Measurements from ENCODE around the gene MYEF2. TPM values are rescaled to one million over a fixed set of nuclear protein-coding genes. Genes with fewer than 3 reads are reported as not detected.

The MYEF2 gene
- total and polyA plus RNA-seq, 12 donors: 3.8 to 18.6 (median 12.5) TPM

DNA sequence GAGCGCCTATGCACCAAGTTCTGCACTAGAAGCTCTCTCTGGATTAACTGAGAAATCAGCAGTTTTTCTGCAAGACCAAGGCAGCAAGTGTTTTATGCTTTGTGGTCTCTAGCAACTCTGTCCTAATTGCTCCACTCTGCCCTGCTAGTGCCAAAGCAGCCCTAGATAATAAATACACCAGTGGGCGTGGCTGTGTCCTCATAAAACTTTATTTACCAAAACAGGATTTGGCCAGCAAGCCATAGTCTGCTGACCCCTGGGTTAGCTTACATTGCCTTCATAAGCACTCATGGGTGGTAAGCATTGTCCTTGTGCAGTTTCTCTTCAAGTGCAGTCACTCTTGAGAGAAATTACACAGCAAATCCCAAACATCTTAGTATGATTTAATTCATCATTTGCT, 88.0 kb downstream of the MYEF2 start:
- 80 to 82% methylated on average over 2 of the region's 2 CpGs for WGBS, 2 donors
- TF ChIP-seq, protein P1, sequence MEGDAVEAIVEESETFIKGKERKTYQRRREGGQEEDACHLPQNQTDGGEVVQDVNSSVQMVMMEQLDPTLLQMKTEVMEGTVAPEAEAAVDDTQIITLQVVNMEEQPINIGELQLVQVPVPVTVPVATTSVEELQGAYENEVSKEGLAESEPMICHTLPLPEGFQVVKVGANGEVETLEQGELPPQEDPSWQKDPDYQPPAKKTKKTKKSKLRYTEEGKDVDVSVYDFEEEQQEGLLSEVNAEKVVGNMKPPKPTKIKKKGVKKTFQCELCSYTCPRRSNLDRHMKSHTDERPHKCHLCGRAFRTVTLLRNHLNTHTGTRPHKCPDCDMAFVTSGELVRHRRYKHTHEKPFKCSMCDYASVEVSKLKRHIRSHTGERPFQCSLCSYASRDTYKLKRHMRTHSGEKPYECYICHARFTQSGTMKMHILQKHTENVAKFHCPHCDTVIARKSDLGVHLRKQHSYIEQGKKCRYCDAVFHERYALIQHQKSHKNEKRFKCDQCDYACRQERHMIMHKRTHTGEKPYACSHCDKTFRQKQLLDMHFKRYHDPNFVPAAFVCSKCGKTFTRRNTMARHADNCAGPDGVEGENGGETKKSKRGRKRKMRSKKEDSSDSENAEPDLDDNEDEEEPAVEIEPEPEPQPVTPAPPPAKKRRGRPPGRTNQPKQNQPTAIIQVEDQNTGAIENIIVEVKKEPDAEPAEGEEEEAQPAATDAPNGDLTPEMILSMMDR (IDR thresholded peaks at IDR 0.05): no peak
- ATAC-seq: no peak

DNA sequence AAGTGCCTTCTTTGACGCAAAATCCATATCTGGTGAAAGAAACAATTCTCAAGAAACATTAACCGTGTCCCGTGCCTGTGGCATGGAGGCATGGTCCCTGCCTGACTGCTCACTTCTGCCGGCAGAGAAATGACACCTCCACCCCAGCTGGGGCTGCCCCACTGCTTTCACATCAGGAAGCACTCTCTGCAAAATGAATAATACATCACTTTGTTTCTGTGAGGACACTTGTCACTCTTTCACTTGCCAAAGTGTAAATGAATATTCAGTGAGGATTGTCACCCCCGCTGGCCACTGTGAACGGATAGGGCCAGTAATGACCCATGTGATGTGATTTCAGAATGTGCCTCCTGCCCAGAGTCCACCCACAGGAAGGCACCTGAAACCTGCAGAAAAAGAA, 88.4 kb downstream of the MYEF2 start:
- no peak for DNase-seq
- Histone ChIP-seq H3K4me3 (no peak overlapping the region), H3K4me1 (no peaks in the 10 kb centered on the region), H3K9me3 (no peaks in the 10 kb centered on the region), H3K27ac (no peak overlapping the region), H3K27me3 (peaks cover 0 to 27% (median 13%) of the 10 kb centered on the region in 7 donors), H3K36me3 (no peaks in the 10 kb centered on the region)
- TF ChIP-seq, protein P1 (IDR thresholded peaks at IDR 0.05): no peak
- intact Hi-C loops (cut with DNase I): loop anchor here in 1 of 10 donors (10.0 kb wide), 1 partner anchor 895 kb away; no protein-coding TSS in a partner anchor
- 52 to 61% methylated on average over 6 of the region's 6 CpGs for WGBS, 2 donors
- ATAC-seq: no peak

More for the DNA sequence above, 88.0 kb downstream of the MYEF2 start:
- Histone ChIP-seq H3K9me3 (no peaks in the 10 kb centered on the region), H3K4me3 (no peak overlapping the region), H3K27me3 (peaks cover 0 to 27% (median 13%) of the 10 kb centered on the region in 7 donors), H3K27ac (no peak overlapping the region), H3K36me3 (no peaks in the 10 kb centered on the region), H3K4me1 (no peaks in the 10 kb centered on the region)
- no peak for DNase-seq
- intact Hi-C loops (cut with DNase I): no loop called here

DNA sequence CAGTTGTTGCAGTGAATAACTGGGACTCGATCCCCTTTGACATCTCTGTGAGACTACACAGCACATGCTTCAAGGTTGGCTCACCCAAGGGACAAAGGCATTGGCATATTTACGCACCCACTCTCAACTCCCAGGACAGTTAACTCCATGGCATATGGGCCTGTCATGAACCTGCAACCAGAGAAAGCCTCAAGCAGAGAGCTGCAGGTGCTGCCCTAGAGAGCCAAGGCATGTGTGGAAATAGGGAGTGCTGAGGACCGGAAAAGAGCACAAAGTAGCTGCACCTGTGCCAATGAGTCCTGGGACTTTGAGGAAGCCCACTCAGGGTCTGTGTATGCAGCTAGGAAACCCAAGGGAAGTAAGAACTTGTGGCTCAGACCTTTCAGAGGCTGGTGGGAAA, 90.3 kb downstream of the MYEF2 start:
- DNase-seq (no peak), ATAC-seq (no peak)
- 79 to 84% methylated on average over 3 of the region's 3 CpGs for WGBS, 2 donors
- TF ChIP-seq, protein P1 (IDR thresholded peaks at IDR 0.05): no peak
- H3K9me3 ChIP-seq: no peaks in the 10 kb centered on the region
- no peak overlapping the region for H3K27ac ChIP-seq
- no peaks in the 10 kb centered on the region for H3K4me1 ChIP-seq
- intact Hi-C loops (cut with DNase I): loop anchor here in 1 of 10 donors (10.0 kb wide), 1 partner anchor 893 kb away; no protein-coding TSS in a partner anchor
- H3K27me3 ChIP-seq: peaks cover 0 to 16% (median 6%) of the 10 kb centered on the region in 7 donors
- H3K36me3 ChIP-seq: no peaks in the 10 kb centered on the region
- H3K4me3 ChIP-seq: no peak overlapping the region

DNA sequence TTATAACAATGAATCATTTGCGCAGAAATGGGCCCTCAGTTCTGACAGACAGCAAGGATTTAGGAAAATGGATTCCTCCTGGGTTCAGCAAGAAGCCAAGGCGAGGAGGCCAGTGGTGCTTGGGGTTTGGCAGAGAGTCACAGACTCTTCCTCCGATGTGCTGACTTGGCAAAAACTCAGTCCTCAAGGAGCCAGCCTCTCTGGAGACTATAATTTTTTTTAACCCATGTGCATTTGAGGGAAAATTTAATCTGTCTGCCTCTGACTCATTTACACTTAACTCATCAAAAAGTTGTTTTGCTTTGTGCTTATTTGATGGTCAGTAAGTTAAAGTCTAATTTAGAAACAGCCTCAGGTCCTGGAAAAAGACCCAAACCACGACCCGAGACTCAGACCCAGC, 91.5 kb downstream of the MYEF2 start:
- Histone ChIP-seq H3K27me3 (peaks cover 0 to 15% (median 5%) of the 10 kb centered on the region in 7 donors), H3K4me3 (no peak overlapping the region), H3K4me1 (no peaks in the 10 kb centered on the region), H3K27ac (no peak overlapping the region), H3K36me3 (no peaks in the 10 kb centered on the region), H3K9me3 (no peaks in the 10 kb centered on the region)
- TF ChIP-seq, protein P1 (IDR thresholded peaks at IDR 0.05): no peak
- DNase-seq: no peak
- ATAC-seq: no peak
- 46 to 68% methylated on average over 5 of the region's 5 CpGs for WGBS, 2 donors
- intact Hi-C loops (cut with DNase I): loop anchor here in 1 of 10 donors (10.0 kb wide), 1 partner anchor 892 kb away; no protein-coding TSS in a partner anchor

All from heart right ventricle (tissue), 16 donors.